SK-N-SH (cell line): Measurements from ENCODE around the gene DPPA5. TPM values are rescaled to one million over a fixed set of nuclear protein-coding genes. Genes with fewer than 3 reads are reported as not detected.

Experiments
- CTCF ChIA-PET: fragments of 300-600, 350-600 bp; formaldehyde crosslinking; extraction: SDS; loops from one replicate; lab custom pipeline; 2021; lab: Yijun Ruan, JAX
- POLR2A ChIA-PET: fragments of 350-600 bp; sonication (Branson Sonifier 250); formaldehyde crosslinking; extraction: SDS; loops from one replicate; lab custom pipeline; 2020; ENCODE audit warnings: antibody characterized with exemption, inconsistent platforms; lab: Yijun Ruan, JAX
- DNase-seq: peaks from one replicate; pipeline ENCODE4 v3.0.0; 2012
- H2AFZ ChIP-seq: fragments of 200-600 bp; sonication (generic); 2 replicates; pipeline ENCODE4 v1.8.1; 2016; ENCODE audit warnings: antibody characterized with exemption, mild to moderate bottlenecking, low read depth
- H3F3A ChIP-seq: fragments of 200-600 bp; sonication (generic); replicated peaks from 2 replicates; pipeline ENCODE3; 2016; ENCODE audit warnings: antibody characterized with exemption, mild to moderate bottlenecking; ENCODE audit not compliant: insufficient read depth
- H3K27ac ChIP-seq, 2 experiments: fragments of 200-500 bp in 1 of 2; fragments of 200-600 bp in 1 of 2; sonication (Bioruptor generic) in 1 of 2; sonication (generic), shearing (Covaris generic) in 1 of 2; 2 replicates each; pipeline versions ENCODE4 v1.5.1 to v1.6.1; 2014 to 2016; ENCODE audit warnings: low read depth in 2 of 2, inconsistent platforms in 1 of 2, low read length in 1 of 2, mild to moderate bottlenecking in 1 of 2, mixed read lengths in 1 of 2
- H3K27me3 ChIP-seq: fragments of 200-600 bp; sonication (generic), shearing (Covaris generic); 2 replicates; pipeline ENCODE4 v1.6.1; 2016; ENCODE audit warnings: mixed run types; ENCODE audit not compliant: insufficient read depth
- H3K36me3 ChIP-seq, 2 experiments: fragments of 200-500 bp in 1 of 2; fragments of 200-600 bp in 1 of 2; sonication (Bioruptor generic) in 1 of 2; sonication (generic) in 1 of 2; replicated peaks in 1 of 2; 2 replicates each; pipeline versions ENCODE3 to v1.5.1; 2014 to 2016; ENCODE audit warnings: low read length in 1 of 2, mild to moderate bottlenecking in 1 of 2; ENCODE audit not compliant: insufficient read depth in 2 of 2, control insufficient read depth in 1 of 2
- H3K4me1 ChIP-seq, 2 experiments: fragments of 200-500 bp in 1 of 2; fragments of 200-600 bp in 1 of 2; sonication (Bioruptor generic) in 1 of 2; sonication (generic), shearing (Covaris generic) in 1 of 2; 2 replicates each; pipeline versions ENCODE4 v1.5.1 to v1.6.1; 2014 to 2016; ENCODE audit warnings: low read depth in 1 of 2, low read length in 1 of 2, mixed run types in 1 of 2; ENCODE audit not compliant: insufficient read depth in 2 of 2, control insufficient read depth in 1 of 2
- H3K4me2 ChIP-seq: fragments of 200-600 bp; sonication (generic), shearing (Covaris generic); 2 replicates; pipeline ENCODE4 v1.6.1; 2017; ENCODE audit warnings: mixed run types
- H3K4me3 ChIP-seq, 2 experiments: fragments of 200-500 bp in 1 of 2; fragments of 200-600 bp in 1 of 2; sonication (Bioruptor generic) in 1 of 2; sonication (generic), shearing (Covaris generic) in 1 of 2; 2 replicates each; pipeline versions ENCODE4 v1.5.1 to v1.8.1; 2014 to 2016; ENCODE audit warnings: low read depth in 2 of 2, inconsistent platforms in 1 of 2, low read length in 1 of 2, mild to moderate bottlenecking in 1 of 2, mixed read lengths in 1 of 2, moderate library complexity in 1 of 2
- H3K79me2 ChIP-seq: fragments of 200-600 bp; sonication (generic); 2 replicates; pipeline ENCODE4 v1.8.1; 2017; ENCODE audit warnings: mild to moderate bottlenecking; ENCODE audit not compliant: insufficient read depth
- H3K9ac ChIP-seq: fragments of 200-600 bp; sonication (generic); 2 replicates; pipeline ENCODE4 v1.6.1; 2017; ENCODE audit warnings: mixed run types
- H3K9me2 ChIP-seq: fragments of 200-600 bp; sonication (generic); 2 replicates; pipeline ENCODE4 v1.6.1; 2017; ENCODE audit warnings: mixed run types
- H3K9me3 ChIP-seq: fragments of 200-600 bp; sonication (generic); 2 replicates; pipeline ENCODE4 v1.6.1; 2017; ENCODE audit warnings: mixed run types, mild to moderate bottlenecking, moderate library complexity
- H4K20me1 ChIP-seq: fragments of 200-600 bp; sonication (generic); 2 replicates; pipeline ENCODE4 v1.6.1; 2017; ENCODE audit warnings: mild to moderate bottlenecking, mixed run types; ENCODE audit not compliant: insufficient read depth
- CHD2 ChIP-seq: fragments of 150-350 bp; IDR thresholded peaks from 2 replicates; pipeline ENCODE4 v1.6.1; 2018; ENCODE audit warnings: low read length; ENCODE audit not compliant: partially characterized antibody
- EZH2phosphoT487 ChIP-seq: fragments of 200-600 bp; sonication (generic); IDR thresholded peaks from 2 replicates; pipeline ENCODE4 v1.6.1; 2017; ENCODE audit warnings: low read depth, mixed run types, mild to moderate bottlenecking, antibody characterized with exemption, moderate library complexity, borderline replicate concordance
- IRF3 ChIP-seq: fragments of 150-350 bp; IDR thresholded peaks from 2 replicates; pipeline ENCODE4 v1.6.1; 2016; ENCODE audit warnings: mild to moderate bottlenecking, low read depth, low read length
- NFIC ChIP-seq: IDR thresholded peaks from 2 replicates; pipeline ENCODE4 v1.4.0; 2012; ENCODE audit warnings: borderline replicate concordance
- PBX3 ChIP-seq: IDR thresholded peaks from 2 replicates; pipeline ENCODE4; 2012
- POLR2AphosphoS5 ChIP-seq: IDR thresholded peaks from 2 replicates; pipeline ENCODE4 v1.6.1; 2012; ENCODE audit warnings: low read depth, low read length
- RCOR1 ChIP-seq: fragments of 150-350 bp; IDR thresholded peaks from 2 replicates; pipeline ENCODE4 v1.6.1; 2017; ENCODE audit warnings: antibody characterized with exemption, low read length
- REST ChIP-seq: IDR thresholded peaks from 2 replicates; pipeline ENCODE4 v1.6.1; 2012; ENCODE audit warnings: mild to moderate bottlenecking, low read depth, low read length, moderate library complexity
- TEAD4 ChIP-seq: IDR thresholded peaks from 2 replicates; pipeline ENCODE4 v1.4.0; 2012; ENCODE audit warnings: mild to moderate bottlenecking, borderline replicate concordance; ENCODE audit not compliant: insufficient read depth
- WGBS: methylation state at CpG from one replicate; pipeline ENCODE4 v1.1.6; 2017; ENCODE audit warnings: low lambda C conversion rate; 5-methylcytosine and 5-hydroxymethylcytosine counted together
- polyA plus RNA-seq, 3 experiments: library from polyadenylated mRNA; depleted of rRNA; stranded (reverse); fragments of >200 nt; gene quantifications; 2 replicates each; pipeline ENCODE4 v1.2.3, GENCODE V29; 2012

Gene DPPA5
- polyA plus RNA-seq, 1 of the 3 experiments (the other 2 are of a cell fraction) = not detected

GRCh38 chr6:73342174-73342573 is 11.9 kb downstream of the DPPA5 start:
- Histone ChIP-seq H2AFZ (no peak overlapping the region), H3K4me3 (no peak overlapping the region), H3K4me1 (no peaks in the 10 kb centered on the region), H3K36me3 (no peaks in the 10 kb centered on the region), H3K4me2 (no peak overlapping the region), H3F3A (no peaks in the 10 kb centered on the region), H4K20me1 (no peaks in the 10 kb centered on the region), H3K27ac (no peak overlapping the region), H3K9ac (no peak overlapping the region), H3K27me3 (no peaks in the 10 kb centered on the region), H3K79me2 (no peaks in the 10 kb centered on the region), H3K9me3 (no peaks in the 10 kb centered on the region), H3K9me2 (no peaks in the 10 kb centered on the region)
- TF ChIP-seq EZH2phosphoT487 = no peak
- TF ChIP-seq PBX3 = no peak
- TF ChIP-seq TEAD4 = no peak
- no peak for TF ChIP-seq RCOR1
- no peak for TF ChIP-seq IRF3
- TF ChIP-seq CHD2 = no peak
- CTCF ChIA-PET = interaction anchor here (2.7 kb wide), 1 partner anchor 15 kb away, joined by 12 read pairs; no protein-coding TSS in a partner anchor
- POLR2A ChIA-PET = no interaction called here
- DNase-seq = no peak
- WGBS = 55% methylated on average over 5 of the region's 5 CpGs

GRCh38 chr6:73341335-73341734 is 12.7 kb downstream of the DPPA5 start:
- Histone ChIP-seq H3K27me3 (no peaks in the 10 kb centered on the region), H4K20me1 (no peaks in the 10 kb centered on the region), H3K4me1 (no peaks in the 10 kb centered on the region), H3K4me3 (no peak overlapping the region)
- WGBS = 53% methylated on average over 1 of the region's 1 CpG
- TF ChIP-seq NFIC (no peak), TEAD4 (no peak), POLR2AphosphoS5 (no peak), IRF3 (no peak), REST (no peak)
- TF ChIP-seq, all 33 proteins: peak for 0
- Histone ChIP-seq H3F3A (no peaks in the 10 kb centered on the region), H3K9me3 (no peaks in the 10 kb centered on the region), H3K79me2 (no peaks in the 10 kb centered on the region), H3K9me2 (no peaks in the 10 kb centered on the region), H3K9ac (no peak overlapping the region), H3K27ac (no peak overlapping the region), H3K36me3 (no peaks in the 10 kb centered on the region), H2AFZ (no peak overlapping the region), H3K4me2 (no peak overlapping the region)
- ChIA-PET CTCF (no interaction called here), POLR2A (no interaction called here)
- no peak for DNase-seq
